HG02938 (cell line): ENCODE results near the gene MESP2.

Experiments
- ATAC-seq: cut with Tn5 transposase; IDR thresholded peaks from one replicate; pipeline ENCODE4 v1.9.1; 2021; ENCODE audit warnings: mild to moderate bottlenecking, moderate library complexity; ENCODE audit not compliant: unreplicated experiment

MESP2 gene

GRCh38 chr15:89799011-89799911 lies 23.1 kb downstream of the MESP2 start:
- ATAC-seq = no peak

DNA sequence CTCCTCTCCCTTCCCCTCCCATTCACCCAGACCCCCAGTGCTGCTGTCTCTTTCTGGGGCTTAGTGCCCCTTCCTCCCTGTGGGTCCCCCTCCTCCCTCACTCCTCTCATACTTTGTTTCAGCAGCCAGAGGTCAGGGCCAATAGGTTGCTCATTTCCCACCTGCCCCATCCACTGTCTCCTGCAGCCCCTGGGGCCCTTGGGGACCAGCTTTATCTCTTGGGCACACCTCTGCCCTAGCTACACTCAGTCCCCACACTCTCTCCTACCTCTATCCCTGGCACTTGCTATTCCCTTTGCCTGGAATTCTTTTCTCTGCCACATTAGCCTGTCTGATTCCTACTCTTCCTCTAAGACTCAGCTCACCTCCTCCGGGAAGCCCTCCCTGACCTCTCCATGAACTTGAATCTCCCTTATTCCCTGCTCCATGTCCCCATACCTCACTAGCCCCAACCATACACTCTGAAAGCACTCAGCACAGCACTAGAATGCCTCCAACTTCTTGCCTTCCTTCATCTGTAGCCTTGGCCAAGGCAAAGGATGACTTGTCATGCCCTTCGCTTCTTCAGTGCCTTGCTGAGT lies 23.9 kb downstream of the MESP2 start:
- no peak for ATAC-seq

GRCh38 chr15:89801471-89802195 lies 25.5 kb downstream of the MESP2 start:
- no peak for ATAC-seq

DNA sequence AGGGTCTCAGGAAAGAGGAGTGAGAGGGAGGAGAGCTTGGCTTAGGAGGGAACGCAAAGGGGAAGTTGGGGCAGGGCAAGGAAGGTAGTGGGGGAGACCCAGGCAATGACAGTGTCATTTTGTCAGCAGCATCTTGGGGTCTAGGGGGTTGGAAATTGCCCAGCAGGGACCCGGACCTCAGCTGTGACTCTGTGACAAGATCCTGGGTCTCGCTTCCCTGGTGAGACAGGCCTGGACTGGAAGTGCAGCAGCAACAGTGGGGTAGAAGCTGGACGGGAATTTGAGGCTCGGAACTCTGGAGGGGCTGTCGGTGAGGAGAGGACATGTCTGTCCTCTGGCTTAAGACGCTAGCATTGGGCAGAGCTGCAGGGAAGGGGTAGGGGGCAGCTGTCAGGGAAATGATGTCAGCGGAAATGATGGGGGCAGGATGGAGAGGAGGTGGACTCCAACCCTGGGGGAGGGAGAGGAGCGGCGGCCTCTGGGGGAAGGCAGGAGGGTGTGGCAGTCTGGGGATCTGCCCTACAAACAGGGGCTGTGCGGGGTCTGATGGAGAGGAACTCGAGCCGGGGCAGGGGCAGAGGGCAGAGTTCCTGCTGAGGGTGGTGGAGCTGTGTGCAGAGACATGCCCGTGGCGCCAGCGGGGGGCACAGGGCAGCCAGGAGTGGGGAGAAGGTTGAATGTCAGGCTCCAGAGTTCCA lies 26.2 kb downstream of the MESP2 start:
- no peak for ATAC-seq

- ATAC-seq = no peak
These were observed 27.1 kb downstream of the MESP2 start for GRCh38 chr15:89802986-89803824.

DNA sequence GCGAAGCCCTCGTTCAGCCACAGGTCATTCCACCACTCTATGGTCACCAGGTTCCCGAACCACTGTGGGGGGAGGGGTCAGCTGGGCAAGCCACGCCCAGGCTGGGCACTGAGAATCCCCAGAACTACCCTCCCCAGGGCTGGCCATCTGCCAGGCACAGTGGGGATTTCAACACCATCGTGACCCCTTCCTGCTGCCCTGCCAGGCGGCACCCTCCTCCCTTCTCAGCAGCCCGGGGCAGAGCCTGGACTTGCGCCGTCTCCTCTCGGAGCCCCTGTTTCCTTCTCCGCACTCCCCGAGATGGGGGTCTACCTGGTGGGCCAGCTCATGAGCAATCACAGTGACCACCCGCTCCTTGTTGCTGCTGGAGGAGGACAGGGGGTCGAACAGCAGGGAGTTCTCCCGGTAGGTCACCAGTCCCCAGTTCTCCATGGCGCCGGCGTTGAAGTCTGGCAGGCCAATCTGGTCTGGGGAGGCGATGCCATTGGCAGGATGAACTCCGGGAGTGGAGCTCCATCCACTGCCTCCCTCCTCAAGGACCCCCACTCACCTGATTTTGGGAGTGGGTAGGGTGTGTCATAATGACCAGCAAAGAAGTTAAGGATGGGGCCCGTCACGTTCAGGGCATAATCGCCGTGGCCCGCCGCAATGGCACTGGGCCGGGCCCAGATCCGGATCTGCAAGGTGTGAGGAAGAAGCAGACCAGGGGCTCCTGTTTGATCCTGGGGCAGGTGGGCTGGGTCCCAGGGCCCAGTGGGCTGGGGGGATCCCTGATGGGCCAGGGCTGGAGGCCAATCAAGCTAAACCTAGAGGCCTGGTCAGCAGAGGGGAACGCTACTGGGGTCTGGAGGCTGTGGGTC lies 28.0 kb downstream of the MESP2 start:
- ATAC-seq = no peak

DNA sequence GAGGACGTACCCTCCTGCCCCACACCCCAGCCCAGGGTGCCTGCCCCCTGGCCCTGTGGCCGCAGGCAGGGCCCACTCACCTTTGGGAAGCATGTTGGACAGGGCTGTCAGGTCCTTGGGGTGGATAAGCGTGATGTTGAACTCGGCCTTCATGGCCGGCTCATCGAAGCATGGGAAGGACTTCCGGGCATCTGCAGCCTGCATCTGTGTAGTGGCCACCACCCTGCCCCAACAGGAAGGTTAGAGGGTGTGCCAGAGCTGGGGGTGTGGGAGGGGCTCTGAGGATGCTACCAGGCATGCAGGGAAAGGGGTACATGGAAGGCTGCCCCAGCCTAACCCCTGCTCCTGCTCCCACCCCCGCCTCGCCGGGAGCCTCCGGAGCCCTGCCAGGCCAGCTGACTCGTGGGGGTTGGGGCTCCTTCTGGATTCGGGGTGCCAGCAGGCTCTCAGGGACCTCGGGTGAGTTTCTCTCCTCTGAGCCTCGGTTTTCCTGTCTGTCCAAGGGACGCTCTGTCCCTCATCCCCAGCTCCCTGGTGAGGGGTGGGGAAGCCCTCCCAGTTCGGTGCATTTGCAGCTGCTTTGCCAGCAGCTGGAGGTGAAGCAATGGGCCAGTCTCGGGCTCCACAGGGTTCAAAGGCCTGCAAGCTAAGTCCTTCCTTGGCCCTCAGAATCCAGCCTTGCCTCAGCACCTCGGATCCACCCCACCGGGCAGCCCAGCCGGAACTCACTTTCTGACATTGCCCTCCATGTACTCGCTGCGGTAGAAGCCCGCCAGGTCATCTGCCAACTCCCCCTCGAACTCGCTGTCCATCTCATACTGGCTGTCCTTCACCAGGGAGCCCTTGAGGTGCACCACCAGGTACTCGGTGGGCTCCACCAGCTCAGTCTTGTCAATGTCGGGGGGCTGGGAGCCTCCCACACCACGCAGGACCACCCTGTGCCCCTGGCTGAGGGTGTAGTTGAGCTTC lies 29.4 kb downstream of the MESP2 start:
- ATAC-seq = no peak

GRCh38 chr15:89806210-89806558 lies 30.1 kb downstream of the MESP2 start:
- no peak for ATAC-seq

DNA sequence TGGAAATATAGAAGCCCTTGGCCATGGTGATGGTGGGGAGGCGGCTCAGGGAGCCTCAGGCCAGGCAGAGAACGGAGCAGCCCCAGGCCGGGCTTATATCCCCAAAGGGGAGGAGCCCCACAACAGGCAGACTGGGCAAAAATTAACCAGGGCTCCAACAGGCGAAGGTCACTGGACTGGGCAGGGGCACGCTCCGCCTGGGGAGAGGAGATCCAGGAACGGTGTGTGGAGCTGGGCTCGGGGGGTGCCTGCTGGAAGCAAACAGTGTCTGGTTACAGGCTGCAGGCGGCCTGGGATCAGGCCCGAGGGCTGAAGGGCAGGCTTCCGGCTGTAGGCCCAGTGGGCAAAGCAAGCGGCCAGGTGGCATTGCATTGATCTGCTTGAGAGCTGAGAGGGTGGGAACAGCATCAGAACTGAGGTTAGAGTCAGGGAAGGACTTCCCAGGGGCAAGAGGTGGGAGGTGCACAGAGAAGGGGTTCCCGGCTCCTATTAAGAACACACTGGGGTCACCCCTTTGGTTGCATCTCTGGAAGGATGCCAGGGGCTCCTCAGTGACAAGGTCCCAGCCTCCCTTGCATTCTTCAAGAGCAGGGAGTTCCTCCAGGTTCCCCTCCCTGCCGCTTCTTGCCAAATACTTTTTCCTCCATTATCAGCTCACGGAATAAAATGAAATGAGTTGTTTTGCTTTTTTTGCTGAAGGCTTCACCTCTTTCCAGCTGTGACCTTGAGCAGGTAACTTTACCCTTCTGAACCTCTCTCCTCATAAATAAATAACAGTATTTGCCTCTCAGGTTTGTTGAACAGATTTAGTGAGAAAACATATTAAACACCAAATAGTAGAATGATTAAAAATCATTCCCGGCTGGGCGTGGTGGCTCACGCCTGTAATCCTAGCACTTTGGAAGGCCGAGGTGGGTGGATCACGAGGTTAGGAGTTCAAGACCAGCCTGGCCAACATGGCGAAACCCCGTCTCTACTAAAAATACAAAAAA lies 30.7 kb downstream of the MESP2 start:
- ATAC-seq = no peak

DNA sequence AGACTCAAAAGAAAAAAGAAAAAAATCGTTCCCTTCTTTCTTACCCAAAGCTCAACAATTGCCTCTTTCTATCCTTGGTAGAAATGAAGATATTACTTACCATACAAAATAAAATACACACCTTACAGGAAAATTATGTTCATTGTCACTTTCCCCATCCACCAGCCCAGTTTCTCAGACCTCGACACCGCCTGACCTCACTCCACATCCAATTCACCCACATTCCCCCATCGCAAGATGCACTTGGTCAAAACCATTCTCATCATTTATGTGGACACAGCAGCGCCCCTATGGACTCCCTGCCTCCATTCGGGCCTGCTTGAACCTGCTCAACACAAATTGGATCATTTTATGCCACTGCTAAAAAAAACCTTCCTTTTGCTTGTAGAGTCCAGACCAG lies 31.6 kb downstream of the MESP2 start:
- no peak for ATAC-seq

DNA sequence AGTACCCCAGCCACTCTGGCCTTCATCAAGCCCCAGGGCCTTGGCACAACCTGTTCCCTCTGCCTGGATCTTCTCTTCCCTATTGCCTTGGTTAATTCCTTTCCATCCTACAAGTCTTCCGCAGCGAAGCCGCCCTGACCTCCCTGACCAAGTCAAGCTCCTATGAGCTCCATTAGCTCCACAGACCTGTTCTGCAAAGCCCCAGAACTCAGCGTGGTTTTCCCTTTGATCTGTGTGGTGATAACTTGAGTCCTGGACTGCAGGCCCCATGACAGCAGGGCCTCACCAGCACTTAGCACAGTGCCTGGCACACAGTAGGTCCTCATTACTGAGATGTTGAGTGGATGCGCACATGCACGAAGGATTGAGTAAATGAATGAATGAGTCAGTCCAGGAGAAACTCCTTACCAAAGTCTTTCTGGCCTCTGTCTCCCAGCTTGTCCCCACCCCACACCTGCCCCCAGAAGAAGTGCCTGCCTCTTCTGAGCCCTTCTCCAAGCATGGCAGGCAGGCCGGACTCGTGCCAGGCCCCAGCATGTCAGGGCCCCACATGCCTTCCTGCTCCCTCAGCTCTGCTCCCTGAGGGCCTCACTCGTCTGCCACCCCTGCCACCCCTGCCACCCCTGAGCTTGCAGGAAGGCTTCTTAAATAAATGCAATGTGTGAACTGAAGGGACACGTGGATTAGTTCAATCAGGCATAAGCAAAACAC lies 32.2 kb downstream of the MESP2 start:
- ATAC-seq = no peak

DNA sequence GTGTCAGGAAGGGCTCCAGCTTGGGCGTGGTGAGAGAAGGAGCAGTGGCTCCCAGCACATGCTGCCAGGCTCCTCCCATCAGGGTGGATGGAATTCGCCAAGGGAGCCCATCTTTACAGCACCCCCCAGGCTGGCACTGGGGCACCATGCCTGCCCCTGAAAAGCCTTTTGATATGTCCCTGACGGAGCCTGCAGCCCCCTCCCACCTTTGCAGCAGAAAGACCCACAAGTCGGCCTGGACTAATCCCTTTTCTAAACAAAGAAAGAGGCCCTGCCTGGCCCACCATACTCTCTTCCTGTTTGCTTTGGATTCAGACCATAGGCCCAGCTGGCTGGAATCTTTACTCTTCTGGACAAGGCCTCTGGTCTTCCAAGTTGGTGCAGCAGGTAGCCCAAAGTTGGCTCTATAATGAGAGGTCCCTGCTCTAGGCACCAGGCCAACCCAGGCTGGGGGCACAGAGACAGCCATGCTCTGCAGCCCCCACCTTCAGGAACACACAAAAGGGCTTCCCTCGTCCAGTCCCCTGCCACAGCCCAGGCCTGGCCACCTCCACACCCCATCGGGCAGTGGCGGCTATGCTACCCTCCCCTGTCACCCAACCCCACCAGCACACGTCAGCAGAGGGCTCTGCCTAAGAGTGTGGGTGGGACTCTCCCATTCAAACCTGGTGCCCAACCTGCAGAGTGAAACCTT lies 33.1 kb downstream of the MESP2 start:
- no peak for ATAC-seq

DNA sequence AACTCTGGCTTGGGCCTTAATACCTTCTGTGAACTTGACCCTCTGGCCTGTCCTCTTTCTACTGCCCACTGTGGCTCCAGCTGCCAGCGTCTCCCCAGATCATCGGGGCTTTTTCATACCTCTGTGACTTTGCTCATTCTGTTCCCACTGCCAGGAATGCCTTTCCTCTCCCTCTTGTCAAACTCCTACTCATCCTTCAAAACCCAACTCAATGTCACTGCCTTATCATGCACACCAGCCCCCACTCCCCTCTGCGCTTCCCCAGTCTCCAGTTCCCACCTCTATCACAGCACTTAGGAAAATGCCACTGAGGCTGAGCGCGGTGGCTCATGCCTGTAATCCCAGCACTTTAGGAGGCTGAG lies 33.6 kb downstream of the MESP2 start:
- ATAC-seq = no peak

- ATAC-seq = no peak
These were observed 34.7 kb downstream of the MESP2 start for GRCh38 chr15:89810837-89811236.

- no peak for ATAC-seq
These were observed 36.1 kb downstream of the MESP2 start for GRCh38 chr15:89812011-89812846.
